HUDEP-2 (cell line): Measurements from ENCODE around the gene CYB5B.

ENCODE experiments used
- DNase-seq, 76 experiments: peaks; one replicate each; lab custom pipeline; 2025; ENCODE audit not compliant: unreplicated experiment in 76 of 76; lab: John Stamatoyannopoulos, UW

Gene CYB5B

DNA sequence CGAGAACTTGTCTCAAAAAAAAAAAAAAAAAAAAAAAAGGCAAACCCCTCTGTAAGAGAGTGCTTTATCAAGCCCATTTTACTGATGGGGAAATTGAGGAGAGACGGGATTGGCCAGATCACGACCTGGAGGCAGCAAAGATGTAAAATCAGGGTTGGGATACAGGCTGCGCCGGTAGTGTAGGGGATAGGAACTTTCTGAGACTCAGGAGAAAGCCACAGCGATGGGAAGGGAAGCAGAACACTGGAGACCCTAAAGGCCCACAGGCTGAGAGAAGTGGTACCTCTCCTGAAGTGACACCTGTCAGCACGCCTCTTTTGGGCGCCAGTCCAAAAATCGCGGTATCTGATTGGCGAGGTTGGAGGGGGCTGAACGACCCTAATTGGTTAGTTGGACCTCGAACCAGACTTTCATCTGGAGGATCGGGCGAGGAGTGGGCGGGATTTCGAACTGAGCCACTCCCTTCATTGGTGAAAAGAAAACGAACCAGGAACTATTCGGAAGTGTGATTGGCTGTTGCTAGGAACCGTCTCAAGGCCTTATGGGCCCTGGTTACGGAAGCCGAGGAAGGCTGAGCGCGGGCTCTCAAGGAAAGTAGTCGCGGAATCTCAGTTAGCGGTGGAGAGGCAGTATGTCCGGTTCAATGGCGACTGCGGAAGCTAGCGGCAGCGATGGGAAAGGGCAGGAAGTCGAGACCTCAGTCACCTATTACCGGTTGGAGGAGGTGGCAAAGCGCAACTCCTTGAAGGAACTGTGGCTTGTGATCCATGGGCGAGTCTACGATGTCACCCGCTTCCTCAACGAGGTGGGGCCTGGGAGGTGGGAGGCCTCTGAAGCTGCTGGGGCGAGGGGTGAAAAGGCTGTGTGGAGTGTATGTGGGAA is at the start of gene CYB5B:
Gene CYB5B, plus strand, starts transcription at position 567 of the 882 bp plus-strand sequence. Its CDS starts 65 bp downstream, at position 632.
- peak; percentile 21 to 96 (median 88) for DNase-seq

DNA sequence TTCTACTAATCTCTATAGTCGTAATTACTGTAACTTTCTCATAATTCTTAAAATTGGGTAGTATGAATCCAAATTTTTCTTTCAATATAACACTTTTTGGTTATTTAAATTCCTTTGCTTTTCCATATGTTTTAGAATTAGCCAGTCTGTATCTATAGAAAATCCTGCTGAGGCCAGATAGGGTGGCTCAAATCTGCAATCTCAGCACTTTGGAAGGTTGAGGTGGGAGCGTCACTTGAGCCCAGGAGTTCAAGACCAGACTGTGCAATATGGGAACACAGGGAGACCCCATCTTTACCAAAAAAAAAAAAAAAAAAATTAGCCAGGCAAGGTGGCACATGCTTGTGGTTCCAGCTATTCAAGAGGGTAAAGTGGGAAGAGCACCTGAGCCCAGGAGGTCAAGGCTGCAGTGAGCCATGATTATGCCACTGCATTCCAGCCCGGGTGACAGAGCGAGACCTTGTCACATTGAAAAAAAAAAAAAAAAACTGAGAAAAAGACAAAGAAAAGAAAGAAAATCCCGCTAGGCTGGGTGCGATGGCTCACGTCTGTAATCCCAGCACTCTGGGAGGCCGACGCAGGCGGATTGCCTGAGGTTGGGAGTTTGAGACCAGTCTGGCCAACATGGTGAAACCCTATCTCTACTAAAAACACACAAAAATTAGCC is 47.9 kb upstream of the CYB5B start:
- no peak for DNase-seq

DNA sequence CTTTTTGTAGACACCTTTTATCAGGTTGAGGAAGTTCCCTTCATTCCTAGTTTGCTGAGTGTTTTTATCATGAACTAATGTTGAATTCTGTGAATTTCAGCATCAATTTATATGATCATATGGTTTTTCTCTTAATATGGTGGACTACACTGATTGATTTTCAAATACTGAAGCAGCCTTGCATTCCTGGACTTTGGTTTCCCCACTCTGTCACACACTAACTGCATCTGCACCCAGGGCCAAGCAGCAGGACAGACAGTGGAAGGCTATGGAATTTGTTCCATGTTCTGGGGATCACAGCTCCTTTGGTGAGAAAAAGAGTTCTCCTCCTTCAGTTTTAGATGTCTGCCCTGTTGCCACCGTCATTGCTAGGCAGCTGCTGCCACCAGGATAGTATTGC is 46.4 kb upstream of the CYB5B start:
- no peak for DNase-seq

DNA sequence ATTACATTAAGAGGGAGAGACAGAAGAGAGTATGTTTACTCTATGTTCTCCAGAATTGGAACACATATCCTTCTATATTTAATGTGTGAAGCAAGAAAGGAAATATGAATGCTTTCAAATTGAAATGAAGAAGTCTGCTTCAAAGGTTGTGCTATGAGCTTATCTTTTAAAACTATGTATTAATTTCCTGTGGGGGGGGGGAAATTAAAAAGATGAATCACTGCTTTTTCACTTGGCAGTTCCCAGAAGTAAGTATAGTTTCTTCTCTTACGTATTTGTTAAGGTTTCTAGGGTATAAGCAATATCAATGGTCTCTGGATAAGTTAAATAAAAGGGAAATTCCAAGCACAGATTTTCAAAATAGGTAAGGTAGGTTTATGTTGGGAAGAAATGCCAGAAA is 45.7 kb upstream of the CYB5B start:
- no peak for DNase-seq

GRCh38 chr16:69381231-69381630 is 43.2 kb upstream of the CYB5B start:
- no peak for DNase-seq

- peak in 3 of 76 experiments; percentile 4 to 8 (median 7) for DNase-seq
Observed at GRCh38 chr16:69382421-69382820, 42.0 kb upstream of the CYB5B start.

- no peak for DNase-seq
Observed at GRCh38 chr16:69384974-69385373, 39.4 kb upstream of the CYB5B start.

- DNase-seq: no peak
Observed at GRCh38 chr16:69386596-69386995, 37.8 kb upstream of the CYB5B start.

- no peak for DNase-seq
Observed at GRCh38 chr16:69393898-69394849, 30.2 kb upstream of the CYB5B start.

DNA sequence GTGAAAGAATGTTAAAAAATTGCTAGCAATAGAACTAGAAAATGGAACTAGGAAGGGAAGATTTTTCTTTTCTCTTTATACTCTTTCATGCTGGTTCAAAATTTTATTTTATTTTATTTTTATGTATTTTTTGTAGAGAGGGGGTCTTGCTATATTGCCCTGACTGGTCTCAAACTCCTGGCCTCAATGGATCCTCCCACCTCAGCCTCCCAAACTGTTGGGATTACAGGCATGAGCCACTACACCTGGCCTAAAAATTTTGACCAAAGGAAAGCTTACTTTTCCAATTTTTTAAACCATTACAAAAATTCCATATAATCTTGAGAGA is 28.6 kb upstream of the CYB5B start:
- DNase-seq: no peak

DNA sequence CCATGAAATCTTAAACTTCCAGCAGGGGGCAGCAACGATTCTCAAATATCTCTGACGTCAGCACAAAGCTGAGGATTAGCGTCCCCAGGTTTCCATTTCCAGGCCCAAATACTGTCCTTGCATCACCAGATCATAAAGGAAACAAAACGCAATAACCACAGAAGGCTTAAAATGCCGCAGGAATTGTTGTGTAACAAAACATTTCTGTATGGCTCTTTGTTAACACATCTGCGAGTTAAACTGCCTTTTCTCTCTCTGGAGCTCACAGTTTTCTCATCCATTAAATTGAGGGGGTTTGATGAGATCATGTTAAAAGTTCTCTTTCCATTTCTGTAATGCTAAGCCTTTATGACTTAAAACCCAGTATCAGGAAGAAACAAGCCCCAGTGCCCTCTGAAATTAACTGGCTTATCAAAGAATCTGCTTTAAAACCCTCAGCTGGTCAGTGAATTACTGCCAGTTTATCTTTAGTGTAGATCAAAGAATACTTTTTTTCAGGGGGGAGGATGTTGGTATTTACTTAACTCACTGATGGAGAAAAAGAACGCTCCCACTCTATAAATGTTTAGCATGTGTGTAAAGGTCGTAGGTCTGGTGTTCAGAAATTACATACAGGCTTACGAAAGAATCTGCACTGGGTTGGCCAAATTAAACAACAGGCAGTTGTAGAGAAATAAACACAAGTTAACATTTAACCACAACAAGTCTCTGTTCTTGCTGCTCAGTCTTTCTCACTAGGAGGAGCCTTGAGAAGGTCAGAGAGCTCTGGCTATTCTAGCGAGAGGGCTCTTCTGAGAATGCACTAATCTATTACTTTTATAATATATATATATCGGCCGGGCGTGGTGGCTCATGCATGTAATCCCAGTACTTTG is 28.0 kb upstream of the CYB5B start:
- DNase-seq: peak in 58 of 76 experiments; percentile 6 to 77 (median 48)

DNA sequence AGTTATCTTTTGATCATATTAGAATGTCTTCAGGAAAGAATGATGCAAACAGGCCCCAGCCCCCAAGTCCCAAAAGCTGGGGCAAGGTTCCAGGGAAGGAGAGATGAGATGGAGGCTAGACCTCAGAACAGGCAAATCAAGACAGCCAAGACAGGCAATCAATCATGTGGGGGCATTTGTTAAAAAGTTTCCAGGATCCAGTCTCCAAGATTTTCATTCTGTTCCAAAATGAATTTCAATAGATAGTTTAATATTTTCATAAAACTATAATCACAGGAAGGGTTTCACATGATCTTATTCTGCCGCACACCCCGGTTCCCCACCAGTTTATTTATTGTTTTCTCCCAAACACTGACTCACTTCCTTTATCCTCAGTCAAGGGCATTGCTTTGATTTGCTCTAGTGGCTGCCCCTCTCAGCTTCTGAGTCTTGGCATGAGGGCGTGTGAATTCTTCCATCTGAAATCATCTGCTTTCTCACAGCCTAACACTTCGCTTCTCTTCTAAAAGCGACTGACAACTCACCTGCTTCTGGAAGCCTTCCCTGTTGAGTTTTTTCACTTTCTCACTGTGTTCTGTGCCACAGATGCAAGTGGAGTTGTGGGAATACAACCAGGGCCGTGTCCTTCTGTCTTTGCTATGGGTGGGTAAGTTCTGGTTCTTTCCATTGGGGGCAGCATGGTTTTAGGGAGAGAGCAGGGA is 26.4 kb upstream of the CYB5B start:
- DNase-seq: peak in 4 of 76 experiments; percentile 9 to 35 (median 16)

GRCh38 chr16:69399361-69399760 is 25.1 kb upstream of the CYB5B start:
- peak in 1 of 76 experiments; percentile 3 for DNase-seq

DNA sequence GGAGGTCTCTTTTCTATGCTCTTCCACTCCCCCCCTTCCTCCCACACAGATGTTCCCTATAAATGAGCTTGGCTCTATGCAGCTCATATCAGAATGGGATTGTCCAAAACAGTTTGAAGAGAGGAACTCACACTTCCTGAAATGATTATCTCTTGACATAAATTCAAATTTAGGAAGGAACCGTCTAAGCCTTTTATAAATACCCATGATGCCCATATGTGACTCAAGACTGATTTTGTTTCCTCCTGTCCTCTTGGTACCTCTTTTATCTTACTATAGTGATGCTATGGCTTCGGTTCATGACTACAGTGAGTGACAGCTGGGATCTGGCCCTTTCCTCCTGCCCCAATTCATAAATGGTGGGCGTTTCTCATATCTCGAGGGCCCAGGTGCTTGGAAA is 22.0 kb upstream of the CYB5B start:
- no peak for DNase-seq

- no peak for DNase-seq
Observed at GRCh38 chr16:69404275-69404805, 20.1 kb upstream of the CYB5B start.

DNA sequence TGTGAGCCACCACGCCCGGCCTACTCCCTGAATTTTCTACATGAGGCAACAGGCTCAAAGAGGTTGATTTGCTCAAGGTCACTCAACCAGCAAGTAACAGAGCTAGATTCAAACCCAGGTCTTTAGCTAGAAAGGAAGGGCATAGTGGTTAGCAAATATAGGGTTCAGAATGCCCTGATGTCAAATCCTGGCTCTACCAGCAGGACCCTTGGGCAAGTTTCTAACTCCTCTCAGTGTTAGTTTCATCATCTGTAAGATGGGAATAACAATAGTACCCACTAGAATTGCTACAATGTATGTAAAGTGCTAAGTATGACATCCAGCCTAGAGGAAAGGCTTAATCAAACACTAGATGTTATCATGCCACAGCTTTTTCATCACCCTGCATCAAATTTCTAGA is 19.1 kb upstream of the CYB5B start:
- no peak for DNase-seq

DNA sequence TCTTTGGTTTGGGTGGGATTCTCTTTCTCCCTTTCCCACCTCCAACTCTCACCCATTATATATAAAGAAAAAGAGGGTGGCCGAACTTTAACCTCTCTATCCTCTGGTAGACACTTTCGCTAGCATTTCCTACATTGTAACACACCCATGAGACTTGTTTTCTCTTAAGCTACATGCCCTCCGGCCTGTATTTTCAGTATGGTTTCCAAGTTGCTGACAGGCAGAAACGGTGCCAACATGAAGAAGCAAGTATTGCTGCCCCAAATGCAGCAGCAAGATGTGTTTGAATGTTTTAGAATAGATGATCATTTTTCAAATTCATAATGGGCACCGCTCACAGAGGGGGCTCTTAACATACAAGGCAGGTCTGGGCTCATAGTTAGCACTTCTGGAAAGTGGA is 18.7 kb upstream of the CYB5B start:
- DNase-seq: no peak

GRCh38 chr16:69406780-69407331 is 17.6 kb upstream of the CYB5B start:
- peak in 3 of 76 experiments; percentile 1 to 7 (median 5) for DNase-seq
